GM18499 (cell line): ENCODE data around the gene SLC25A22.

Source experiments
- ATAC-seq: cut with Tn5 transposase; IDR thresholded peaks from one replicate; pipeline ENCODE4 v1.9.1; 2021; ENCODE audit warnings: moderate number of reproducible peaks; ENCODE audit not compliant: insufficient read depth, unreplicated experiment

SLC25A22 gene

GRCh38 chr11:798093-798713 lies at the start of gene SLC25A22:
SLC25A22 (minus strand) TSS chr11:798281; CDS start chr11:795006, 3,275 bp downstream.
- ATAC-seq = no peak

GRCh38 chr11:847876-848275 lies 49.8 kb upstream of the SLC25A22 start:
- no peak for ATAC-seq

DNA sequence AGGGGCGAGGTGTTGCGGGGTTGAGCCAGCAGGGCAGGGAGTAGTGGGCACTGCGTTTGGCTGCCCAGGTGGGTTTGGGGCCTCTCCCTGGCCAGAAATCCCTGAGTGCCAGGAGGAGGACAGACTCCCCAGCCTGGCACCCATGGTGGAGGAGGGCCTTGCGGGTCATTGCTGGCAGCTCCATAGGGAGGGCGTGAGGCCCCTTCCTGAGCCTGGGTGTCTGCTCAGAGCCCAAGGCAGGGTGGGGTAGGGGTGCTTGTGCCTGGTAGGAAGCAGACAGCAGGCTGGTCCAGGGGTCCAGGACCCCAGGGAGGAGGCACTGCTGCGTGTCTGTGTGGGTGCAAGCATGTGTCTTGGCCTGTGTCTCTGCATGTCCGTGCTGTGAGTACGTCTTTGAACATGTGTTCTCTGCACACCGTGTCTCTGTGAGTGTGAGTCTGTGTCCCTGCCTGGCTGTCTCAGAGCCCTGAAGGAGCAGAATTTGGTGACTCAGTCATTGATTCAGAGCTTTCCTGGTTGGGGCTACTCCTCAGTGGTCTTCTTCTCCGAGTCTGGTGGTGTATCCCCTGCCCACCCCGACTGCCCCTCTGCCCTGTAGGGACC lies 48.5 kb upstream of the SLC25A22 start:
- ATAC-seq = no peak

DNA sequence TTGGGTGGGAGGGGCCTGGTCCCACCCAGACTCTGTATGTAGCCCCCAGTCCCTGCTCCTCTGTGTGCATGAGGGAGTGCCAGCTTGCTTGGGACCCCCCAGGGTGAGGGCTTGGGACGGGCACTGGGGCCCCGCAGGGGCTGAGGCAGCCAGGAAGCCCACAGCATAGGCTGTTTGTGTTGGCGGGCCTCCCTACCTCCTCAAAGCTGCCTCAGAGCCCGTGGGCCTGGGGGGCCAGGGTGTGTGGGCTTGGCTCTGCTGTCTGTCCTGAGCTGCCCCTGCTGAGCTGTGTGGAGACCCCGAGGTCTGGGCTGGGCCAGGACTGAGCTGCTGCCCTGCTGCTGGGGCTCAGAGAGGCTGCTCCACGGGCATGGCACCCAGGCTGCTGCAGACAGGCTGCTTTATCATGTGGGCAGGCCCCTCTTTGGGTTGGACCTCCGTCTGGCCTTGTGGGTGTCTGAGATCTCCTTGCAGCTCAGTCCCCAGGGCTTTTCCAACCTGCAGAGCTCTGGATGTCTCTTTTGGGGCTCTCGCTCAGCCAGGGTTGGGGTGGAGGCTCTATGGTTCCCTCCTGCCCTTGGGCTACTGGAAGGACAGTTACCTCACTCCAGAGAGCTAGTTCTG lies 47.9 kb upstream of the SLC25A22 start:
- ATAC-seq = no peak

- ATAC-seq = no peak
Observed at GRCh38 chr11:844693-845644, 46.9 kb upstream of the SLC25A22 start.

DNA sequence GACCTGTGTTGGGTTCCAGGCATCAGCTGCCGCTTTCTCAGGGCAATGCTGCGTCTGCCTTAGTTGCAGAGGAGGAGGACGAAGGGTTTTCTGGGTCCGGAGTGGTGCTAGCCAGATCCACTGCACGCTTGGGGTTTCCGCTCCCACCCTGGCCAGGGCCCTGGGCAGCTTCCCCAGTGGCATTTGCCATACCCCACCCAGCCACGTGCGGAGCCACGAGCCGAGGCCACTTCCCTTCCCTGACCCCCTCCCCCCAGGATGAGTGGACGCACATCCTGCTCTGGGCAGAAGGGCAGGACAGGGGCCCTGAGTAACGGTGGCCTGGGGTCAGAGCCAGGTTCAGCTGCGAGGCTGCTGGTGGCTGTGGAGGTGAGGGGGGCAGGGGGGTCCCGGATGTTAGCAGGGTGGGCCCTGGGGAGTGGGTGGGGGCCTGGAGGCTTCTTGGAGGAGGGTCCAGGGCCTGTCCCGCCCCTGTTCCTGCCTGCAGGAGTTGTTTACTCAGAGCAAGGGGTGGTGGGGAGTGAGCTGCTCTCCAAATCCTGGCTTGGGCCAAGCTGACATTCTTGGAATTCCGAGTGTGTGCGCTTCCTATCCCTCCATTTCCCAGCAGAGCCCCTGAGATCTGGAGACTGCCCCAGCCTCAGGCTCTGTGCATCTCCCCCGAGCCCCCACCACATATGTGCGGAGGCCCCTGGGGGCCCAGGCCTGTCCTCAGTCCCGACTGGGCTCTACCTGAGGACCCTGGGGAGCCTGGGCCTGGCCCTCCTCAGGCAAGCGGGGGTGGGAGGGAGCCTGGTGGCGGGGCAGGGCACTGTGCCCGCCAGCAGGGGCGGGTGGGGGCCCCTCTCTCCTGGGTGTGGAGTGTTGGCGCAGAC lies 46.0 kb upstream of the SLC25A22 start:
- ATAC-seq = no peak

DNA sequence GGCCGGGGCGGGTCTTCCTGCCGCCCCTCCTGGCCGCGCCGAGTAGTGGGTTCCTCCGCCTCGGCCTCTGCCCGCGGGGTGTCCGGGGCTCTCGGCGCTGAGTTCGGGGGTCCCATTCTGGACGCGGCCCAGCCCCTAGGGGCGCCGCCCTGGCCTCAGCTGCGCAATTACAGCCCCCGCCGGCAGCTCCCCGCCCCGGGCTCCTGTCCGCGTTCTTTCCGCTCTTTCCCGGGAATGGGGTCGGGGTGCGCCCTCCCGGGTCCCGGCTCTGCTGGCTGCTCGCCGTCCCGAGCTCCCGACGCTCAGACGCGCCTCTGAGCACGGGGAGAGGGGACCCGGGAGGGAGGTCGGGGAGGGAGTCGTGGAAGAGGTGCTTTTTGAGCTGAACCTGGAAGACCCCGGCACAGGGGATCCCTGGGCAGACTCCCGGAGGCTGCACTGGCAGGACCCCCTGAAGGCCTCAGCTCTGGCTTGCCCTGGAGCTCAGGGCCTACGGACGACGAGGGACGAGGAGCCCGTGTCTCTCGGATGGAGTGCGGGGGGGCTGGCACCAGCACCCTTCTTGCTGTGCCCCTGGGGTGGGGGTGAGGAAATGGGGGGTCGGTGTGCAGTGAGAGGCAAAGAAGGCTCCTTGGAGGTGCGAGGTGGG lies 45.1 kb upstream of the SLC25A22 start:
- no peak for ATAC-seq

DNA sequence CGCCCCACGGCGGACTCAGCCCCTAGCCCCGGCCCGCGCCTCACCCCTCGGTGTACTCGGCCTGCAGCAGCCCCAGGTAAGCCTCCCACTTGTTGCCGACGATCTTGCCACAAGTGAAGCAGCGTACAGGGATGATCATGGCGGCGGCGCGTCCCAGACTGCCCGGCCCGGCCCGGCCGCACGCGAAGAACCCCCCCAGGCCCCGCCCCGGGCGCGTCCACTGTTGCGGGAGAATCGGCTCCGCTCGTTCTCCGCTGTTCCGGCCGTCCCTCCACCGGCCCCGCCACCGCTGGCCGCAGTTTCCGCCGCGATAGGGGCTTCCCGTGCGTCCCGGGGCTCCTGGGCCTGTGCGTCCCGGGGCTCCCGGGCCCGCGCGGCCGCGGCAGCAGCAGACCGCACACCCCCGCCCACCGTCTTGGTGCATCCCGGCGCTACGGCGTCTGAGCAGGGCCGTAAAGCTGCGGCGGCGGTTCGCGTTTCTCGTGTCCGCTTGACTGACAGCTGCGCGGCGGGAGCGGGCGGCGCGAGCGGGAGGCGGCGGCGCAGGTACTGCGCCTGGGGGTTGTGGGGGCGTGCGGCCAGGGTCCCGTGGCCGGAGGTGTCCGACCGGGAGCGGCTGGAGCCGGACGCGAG lies 44.4 kb upstream of the SLC25A22 start, which contains the start of the genes POLR2L and TSPAN4:
Gene POLR2L (minus strand): TSS at position 160 of the 633 bp plus-strand sequence. CDS start 21 bp downstream, at position 139.
Gene TSPAN4 (plus strand): TSS at position 483 of the 633 bp plus-strand sequence. CDS start 7,453 bp downstream, outside the sequence.
- no peak for ATAC-seq

- no peak for ATAC-seq
Observed at GRCh38 chr11:841981-842369, 43.9 kb upstream of the SLC25A22 start.

- ATAC-seq = no peak
Observed at GRCh38 chr11:839875-840617, 42.0 kb upstream of the SLC25A22 start.

DNA sequence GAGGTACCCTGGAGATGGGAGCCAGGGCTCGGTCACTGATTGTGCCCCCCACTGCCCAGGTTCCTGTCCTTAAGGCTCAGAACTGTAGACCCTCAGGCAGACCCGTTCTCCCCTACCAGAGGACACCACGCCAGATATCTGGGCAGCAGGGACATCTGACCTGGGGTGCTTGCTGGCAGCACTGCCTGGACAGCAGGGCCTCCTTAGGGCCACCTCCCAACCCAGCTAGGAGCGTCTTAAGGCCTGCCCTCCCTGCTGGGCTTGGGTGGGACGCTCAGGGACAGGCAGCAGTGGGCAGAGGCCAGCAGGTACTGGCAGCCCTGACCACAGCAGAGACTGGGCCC lies 41.2 kb upstream of the SLC25A22 start:
- no peak for ATAC-seq

- no peak for ATAC-seq
Observed at GRCh38 chr11:838441-839279, 40.6 kb upstream of the SLC25A22 start.

GRCh38 chr11:837990-838307 lies 39.9 kb upstream of the SLC25A22 start:
- ATAC-seq = no peak

GRCh38 chr11:837189-837989 lies 39.3 kb upstream of the SLC25A22 start:
- no peak for ATAC-seq

- no peak for ATAC-seq
Observed at GRCh38 chr11:836700-837099, 38.6 kb upstream of the SLC25A22 start.

DNA sequence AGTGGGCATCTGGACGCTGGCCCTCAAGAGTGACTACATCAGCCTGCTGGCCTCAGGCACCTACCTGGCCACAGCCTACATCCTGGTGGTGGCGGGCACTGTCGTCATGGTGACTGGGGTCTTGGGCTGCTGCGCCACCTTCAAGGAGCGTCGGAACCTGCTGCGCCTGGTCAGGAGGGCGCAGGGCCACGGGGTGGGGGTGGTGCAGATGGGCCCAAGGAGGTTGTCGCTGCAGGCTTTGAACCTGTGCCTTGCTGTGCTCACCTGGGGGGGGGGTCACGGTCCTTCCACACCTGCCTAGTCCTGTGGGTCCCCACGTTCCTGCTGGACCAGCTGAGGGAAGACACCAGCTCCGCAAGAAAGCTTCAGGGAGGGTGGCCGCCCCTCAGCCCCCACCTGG lies 38.2 kb upstream of the SLC25A22 start:
- ATAC-seq = no peak
